GM12875 (cell line): Measurements from ENCODE around the gene TRPC1.

ENCODE experiments used
- H3K4me3 ChIP-seq: one replicate; pipeline ENCODE4 v1.5.1; 2011; ENCODE audit warnings: low read depth, low read length, control low read depth
- CTCF ChIP-seq: IDR thresholded peaks from 2 replicates; pipeline ENCODE4 v1.5.1; 2011; ENCODE audit warnings: low read depth, mild to moderate bottlenecking, control low read depth, inconsistent platforms, low read length, moderate library complexity, borderline replicate concordance; ENCODE audit not compliant: insufficient read depth

TRPC1 gene

DNA sequence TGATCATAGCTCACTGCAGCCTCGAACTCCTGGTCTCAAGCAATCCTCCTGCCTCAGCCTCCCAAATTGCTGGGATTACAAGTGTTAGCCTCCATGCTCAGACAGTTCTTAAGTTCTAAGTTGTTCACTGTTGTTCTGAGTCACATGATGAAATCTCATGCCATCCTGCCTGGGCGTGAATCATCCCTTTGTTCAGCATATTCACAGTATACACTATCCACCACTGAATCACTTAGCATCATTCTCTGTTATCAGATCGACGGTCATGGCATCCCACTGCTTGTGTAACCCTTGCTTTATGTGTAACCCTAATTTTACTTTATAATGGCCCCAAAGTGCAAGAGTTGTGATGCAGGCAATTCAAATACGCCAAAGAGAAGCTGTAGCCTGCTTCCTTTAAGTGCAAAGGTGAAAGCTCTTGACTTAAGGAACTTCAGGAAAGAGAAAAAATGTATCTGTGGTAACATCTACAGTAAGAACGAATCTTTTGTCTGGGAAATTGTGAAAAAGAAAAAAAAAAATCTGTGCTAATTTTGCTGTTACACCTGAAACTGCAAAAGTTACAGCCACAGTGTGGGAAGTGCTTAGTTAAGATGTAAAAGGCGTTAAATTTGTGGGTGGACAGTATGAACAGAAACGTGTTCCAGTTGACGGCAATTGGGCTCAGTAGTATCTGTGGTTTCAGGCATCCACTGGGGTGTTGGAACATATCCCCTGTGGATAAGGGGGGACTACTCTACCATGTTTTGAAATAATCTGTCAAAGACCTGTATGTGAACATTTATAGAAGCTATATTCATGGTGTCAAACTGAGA, 84.5 kb downstream of the TRPC1 start:
- TF ChIP-seq CTCF: no peak

GRCh38 chr3:142809259-142809658, 85.4 kb downstream of the TRPC1 start:
- no peak overlapping the region for H3K4me3 ChIP-seq
- no peak for TF ChIP-seq CTCF

More for the DNA sequence above, 84.5 kb downstream of the TRPC1 start:
- H3K4me3 ChIP-seq: no peak overlapping the region

DNA sequence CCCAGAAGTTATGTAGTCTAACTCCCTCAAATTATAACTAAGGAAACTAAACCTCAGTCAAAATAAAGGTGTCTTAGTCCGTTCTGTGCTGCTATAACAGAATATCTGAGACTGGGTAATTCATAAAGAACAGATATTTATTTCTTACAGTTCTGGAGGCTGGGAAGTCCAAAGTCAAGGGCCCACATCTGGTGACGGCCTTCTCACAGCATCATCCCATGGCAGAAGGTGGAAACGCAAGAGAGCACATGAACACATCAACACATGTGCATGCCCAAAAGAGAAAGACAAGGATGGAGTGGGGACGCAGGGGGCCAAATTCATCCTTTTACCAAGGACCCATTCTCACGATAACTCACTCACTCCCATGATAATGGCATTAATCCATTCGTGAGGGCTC, 92.0 kb downstream of the TRPC1 start:
- no peak overlapping the region for H3K4me3 ChIP-seq
- TF ChIP-seq CTCF: no peak

DNA sequence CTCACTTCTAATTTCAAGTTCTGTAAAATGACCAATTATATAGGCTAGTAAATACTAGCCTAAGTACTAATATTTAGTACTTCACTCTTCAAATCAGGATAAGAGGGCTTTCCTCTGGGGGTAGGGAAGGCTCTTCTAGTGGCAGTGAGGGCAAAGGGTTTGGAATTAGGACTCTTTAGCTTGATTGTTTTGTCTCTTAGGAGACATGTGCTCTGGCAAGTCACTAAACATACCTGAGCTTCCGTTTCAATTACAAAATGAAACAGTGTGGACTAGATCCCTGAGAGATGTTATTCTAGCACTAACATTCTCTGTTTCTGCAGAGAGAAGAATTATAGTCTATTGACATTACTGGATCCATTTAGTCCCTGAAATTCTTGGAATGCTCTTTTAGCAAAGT, 93.5 kb downstream of the TRPC1 start:
- no peak overlapping the region for H3K4me3 ChIP-seq
- TF ChIP-seq CTCF: no peak

DNA sequence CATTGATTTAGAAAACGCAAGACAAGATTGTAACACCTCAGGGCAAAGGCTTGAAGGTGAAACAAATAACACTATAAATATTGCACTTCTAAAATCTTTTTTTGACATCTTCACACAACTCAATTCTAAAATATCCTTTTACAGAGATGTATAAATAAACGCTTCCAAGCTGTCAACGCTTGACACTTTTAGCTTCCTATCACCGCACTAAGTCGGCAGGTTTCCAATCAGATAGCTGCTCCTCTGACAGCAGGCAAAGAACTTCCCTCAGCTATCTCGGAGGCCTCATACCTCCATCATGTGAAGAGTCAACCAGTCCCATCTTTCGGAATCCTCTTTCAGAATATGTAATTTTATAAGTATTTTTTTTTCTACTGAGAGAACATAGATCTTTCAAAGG, 94.1 kb downstream of the TRPC1 start:
- TF ChIP-seq CTCF: no peak
- H3K4me3 ChIP-seq: no peak overlapping the region

GRCh38 chr3:142818651-142819050, 94.8 kb downstream of the TRPC1 start:
- TF ChIP-seq CTCF: no peak
- no peak overlapping the region for H3K4me3 ChIP-seq

- TF ChIP-seq CTCF: no peak
- H3K4me3 ChIP-seq: no peak overlapping the region
These were observed 95.3 kb downstream of the TRPC1 start for GRCh38 chr3:142819179-142819578.
